Cardiac septum (tissue), 1 donor: ENCODE measurements around the gene SERPINH1. TPM values are rescaled to one million over a fixed set of nuclear protein-coding genes. Genes with fewer than 3 reads are reported as not detected.

Experiments
- DNase-seq: peaks from one replicate; pipeline ENCODE4 v3.0.0-alpha.2; 2020; ENCODE audit warnings: low spot score
- intact Hi-C: fragments of 100-400 bp; cut with DNase I; formaldehyde crosslinking; loops from one replicate; pipeline ENCODE4 v1.14.0; 2022
- total RNA-seq: library from RNA; stranded (reverse); fragmentation: NEBNext Ultra II Directional; extraction: Animal tissue kit (Norgen Biotek cat#: 25700); gene quantifications from one replicate; pipeline ENCODE4 v1.2.1, GENCODE V29; 2021
- donor health status: DM: no; HTN: no; CAD: no.

The SERPINH1 gene
- total RNA-seq, 1 donor from 2014 or later: 133 TPM

DNA sequence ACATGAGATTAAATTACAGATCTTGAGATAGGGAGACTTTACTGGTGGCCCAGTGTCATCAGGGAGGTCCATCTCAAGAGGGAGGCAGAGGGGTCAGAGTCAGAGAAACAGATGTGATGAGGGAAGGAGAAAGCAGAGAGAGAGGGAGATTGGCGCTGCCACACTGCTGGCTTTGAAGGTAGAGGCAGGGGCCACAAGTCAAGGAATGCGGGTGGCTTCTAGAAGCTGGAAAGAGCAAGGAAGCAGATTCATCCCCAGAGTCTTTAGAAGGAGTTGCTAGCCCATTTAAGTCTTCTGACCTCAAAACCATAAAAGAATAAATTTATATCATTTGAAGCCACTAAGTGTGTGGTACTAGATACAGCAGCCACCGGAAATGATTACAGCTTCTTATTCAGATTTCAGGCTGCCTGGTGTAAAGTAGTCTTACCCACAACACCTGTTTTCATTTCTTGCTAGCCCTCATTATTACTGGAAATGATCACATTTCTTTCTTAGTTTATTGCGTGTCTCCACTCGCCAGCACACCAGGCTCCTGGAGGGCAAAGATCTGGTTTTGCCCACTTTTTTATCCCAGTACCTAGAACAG lies 12.6 kb upstream of the SERPINH1 start:
- intact Hi-C loops: loop anchor here (5.0 to 10.0 kb wide), 2 partner anchors 158 to 315 kb away; no protein-coding TSS in a partner anchor
- no peak for DNase-seq

DNA sequence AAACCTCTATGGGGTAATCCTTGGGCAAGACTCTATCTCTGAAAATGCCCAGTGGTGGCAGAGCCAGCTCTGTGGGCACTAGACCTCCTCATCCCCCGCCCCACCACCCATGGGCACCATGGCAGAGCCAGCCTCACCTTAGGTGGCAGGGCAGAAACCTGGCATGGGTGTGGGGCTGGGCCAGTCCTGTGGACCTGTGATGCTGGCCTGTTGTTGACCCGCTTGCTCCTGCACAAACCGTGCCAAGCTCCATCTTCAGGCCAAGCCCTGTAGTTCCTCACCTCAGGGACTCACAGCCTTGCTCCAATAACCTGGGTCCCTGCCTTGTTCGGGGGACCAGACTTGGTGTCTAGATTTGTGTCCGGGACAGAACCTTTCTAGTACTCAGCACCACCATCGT lies 8.9 kb upstream of the SERPINH1 start:
- DNase-seq: no peak
- intact Hi-C loops: no loop called here

DNA sequence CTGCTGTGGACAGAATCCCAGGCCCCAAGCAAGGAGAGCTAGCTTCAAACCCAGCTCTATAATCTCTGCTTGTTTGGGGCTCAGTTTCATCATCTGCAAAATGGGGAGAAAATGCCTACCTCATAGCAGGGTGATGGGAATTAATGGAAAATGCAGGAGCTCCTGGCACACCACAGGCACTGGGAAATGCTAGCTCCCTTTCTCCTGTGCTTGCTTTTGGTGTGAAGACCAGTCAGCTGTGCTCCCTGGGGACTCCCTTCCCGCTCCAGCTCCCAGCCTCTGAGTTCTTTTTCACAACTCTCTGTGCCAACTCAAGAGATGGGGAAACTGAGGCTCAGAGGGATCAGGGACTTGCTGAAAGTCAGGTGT lies 8.2 kb upstream of the SERPINH1 start:
- intact Hi-C loops: no loop called here
- no peak for DNase-seq

DNA sequence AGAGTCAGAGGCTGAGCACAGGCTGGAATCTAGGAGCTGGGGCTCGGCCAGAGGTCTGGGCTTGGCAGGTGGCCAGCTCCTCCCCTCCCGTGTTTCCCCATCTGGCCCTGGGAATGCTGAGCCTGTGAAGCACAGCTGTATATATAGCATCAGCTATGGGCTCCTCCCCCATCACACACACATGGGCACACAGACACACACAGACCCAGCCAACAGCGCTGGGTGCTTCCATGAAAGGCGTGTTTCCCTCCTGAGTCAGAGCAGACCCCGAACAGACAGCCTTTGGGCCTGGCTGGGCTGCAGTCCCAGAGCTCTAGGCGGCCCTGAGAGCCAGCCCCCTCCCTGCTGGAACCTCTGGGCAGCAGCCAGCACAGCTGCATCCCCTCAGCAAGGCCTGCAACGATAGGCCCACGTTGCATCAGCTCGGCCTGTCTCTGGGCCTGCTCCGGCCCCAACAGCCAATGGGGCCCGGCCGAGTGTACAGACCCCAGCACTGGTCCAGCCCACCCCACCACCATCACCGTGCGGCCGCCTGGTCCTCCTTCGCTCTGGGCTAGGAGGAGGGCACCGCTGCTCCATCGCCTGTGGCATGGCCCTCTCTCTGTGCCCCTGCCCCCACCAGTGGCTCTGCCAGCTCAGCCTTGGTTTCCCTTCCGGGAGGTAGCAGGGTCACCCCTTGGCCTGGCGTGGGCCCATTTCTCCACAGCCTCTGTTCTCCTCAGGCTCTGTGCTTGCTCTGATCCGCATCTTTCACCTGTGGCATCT lies 7.6 kb upstream of the SERPINH1 start:
- intact Hi-C loops: no loop called here

DNA sequence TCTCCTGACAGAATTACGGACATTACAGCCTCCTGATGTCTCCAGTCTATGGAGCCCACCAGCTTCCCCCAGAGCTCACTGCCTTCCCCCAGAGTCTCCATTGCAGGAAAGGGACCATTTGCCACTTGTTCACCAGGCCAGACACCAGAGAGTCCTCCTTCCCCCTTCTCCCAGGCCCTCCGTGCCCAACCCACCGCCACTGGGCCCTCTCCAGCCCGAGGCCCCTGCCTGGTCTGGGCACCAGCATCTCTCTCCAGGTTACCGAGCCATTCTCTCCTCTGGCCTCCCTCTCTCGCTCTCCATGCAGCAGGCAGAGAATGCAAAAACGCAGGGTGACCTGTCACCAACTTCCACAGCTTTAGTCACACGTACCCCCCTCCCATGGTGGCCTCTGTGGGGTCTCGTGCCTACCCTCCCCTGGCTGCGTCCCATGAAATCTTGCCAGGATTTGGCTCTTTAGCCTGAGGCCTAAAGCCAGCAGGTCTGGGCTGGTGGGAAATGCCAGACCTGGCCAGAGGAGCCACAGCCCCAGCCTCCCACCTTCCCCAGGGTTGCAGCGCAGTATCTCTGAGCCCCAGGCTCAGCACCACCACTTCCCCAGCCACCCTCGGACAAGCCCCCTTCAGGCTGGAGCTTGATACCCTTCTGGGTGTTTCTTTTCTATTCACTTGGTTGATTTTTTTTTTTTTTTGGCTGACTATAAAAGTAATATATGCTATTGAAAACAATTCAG lies 6.8 kb upstream of the SERPINH1 start:
- DNase-seq: no peak
- intact Hi-C loops: no loop called here

More for the DNA sequence above, 7.6 kb upstream of the SERPINH1 start:
- peak; percentile 96 for DNase-seq

DNA sequence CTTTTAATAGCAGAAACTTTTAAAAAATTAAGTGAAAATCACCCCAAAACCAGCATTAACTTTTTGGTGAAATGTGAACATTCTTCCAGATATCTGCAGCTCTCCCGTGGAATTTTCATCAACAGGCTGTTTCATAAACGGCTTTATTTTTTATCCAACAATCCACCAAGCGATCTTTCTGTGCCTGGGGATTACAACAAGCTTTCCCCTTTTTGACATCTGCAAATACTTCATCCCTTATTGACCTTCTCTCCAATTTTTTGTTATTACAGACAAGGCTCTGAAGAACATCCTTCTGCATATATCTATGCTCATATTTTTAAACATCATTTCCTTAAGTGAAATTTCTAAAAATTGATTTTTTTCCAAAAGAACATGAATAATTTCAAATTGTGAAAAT lies 5.8 kb upstream of the SERPINH1 start:
- DNase-seq: no peak
- intact Hi-C loops: no loop called here

DNA sequence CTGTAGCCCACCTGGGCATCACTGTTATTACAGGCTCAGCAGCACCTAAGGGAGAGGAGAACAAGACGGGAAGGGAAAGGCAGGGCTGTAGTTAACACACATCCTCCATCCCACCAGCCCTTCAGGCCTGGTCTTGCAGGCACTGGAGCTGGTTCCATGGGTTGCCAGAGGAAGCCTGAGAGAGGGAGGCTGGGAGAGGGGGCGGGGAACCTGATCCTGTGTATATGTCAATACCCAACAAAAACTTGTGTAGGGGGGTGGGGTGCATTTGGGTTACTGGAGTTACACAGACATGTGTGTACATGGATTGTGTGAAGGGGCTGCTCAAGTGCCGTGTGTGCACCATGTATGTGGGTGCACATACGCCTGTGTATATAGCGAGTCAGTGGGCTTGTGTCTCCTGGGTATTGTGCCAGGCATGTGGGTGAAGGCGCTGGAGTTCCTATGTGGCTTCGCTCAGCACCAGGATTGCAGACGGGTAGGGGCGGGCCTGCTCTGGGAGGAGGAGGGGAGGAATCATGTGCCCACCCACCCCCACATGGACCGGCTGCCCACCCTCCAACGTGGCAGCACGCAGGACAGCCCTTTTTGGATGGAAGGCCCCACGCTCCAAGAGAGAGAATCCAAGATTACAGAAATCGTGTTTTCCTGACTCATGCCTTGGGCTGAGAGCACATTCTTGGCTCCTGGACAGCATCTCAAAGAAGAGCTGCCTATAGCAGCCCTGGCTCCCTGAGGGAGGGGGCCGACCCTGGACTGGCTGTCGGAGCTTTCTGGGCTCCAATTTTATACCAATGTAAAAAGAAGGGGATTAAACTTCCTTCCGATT lies 4.2 kb upstream of the SERPINH1 start:
- DNase-seq: peak; percentile 82

DNA sequence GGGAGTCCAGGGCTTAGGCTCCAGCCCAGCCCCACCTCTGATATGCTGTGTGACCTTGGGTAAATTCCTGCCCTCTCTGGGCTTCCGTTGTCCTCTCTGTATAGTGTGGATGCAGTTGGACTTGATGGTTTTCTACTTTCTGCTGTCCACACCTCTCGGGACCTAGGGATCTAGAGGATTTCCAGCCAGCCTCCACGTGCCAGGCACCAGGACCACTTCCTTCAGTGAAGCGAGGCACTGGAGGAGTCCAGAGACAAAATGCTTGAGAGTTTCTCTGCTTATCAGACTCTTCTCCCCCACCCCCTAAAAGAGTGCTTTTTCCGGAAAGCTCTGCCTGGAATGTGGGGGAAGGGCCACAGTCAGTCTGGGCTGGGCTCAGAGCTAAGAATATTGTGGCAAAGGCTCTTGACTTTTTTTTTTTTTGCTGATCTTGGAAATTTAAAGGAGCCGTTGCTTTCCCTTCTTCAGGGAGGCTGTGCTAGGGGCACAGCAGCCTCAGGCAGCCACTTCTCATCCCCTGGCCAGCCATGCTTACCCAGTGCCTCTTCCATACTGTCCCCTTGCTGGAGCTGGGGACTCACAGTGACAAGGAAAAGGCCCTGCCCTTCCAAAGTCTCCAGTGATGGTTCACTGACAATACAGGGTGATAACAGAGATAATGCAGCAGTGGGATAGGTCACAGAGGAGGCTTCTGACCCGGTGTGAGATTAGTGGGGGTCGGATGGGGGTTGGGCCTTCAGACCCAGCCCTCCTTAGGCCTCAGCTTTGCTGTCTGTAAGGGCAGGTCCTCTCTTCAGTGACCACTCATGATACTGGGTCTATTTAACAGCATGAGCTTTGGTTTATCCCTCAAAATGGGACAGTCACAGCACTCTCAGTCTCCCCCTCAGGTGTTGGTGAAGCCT lies 2.9 kb upstream of the SERPINH1 start:
- intact Hi-C loops: no loop called here
- peak; percentile 87 for DNase-seq

More for the DNA sequence above, 4.2 kb upstream of the SERPINH1 start:
- intact Hi-C loops: no loop called here

DNA sequence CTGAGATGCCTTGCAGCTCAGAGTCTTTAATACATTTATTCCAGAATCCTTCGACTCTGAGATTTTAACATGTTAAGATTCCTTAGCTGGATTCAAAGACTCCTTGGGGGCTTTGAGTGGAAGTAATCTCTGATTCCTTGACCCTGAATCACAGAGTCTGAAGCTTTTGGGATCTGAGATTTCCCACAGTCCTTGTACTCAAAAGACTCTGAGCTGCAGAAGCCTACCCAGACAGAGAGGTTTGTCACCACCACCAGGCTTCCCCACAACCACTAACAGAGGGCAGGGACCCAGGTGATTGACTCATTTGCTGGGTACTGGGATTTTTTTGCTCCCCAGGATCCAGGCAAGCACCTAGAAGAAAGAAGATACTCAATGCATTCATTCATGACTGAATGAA lies 1.4 kb upstream of the SERPINH1 start:
- intact Hi-C loops: no loop called here
- no peak for DNase-seq

DNA sequence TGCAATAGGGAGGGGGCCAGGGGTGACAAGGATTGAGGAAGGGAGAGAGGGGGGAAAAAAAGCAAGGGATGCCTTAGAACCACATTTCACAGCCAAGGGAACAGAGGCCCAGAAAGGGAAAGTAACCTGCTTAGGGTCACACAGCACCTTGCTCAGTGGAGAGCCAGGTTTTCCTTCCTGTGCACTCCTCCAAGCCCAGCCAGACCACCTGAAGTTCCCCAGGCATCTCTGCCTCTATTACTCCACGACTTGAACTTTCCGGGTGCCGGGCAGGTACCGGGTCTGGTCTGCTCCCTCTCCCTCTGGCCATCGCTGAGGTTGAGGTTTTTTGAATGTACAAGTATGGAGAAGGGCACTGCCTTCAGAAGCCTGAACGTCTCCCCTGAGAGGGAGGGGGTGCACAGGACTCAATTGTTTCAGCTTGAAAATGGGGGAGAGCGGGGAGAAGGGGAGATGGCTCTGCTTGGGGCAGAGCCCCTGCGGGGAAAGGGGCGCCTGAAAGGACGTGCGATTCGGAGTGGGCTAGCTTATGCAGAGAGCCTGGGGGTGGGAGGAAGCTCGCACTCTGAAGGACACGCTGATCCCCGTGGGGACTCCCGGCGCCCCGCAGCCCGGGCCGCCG lies 516 bp upstream of the SERPINH1 start:
- intact Hi-C loops: no loop called here
- DNase-seq: no peak

DNA sequence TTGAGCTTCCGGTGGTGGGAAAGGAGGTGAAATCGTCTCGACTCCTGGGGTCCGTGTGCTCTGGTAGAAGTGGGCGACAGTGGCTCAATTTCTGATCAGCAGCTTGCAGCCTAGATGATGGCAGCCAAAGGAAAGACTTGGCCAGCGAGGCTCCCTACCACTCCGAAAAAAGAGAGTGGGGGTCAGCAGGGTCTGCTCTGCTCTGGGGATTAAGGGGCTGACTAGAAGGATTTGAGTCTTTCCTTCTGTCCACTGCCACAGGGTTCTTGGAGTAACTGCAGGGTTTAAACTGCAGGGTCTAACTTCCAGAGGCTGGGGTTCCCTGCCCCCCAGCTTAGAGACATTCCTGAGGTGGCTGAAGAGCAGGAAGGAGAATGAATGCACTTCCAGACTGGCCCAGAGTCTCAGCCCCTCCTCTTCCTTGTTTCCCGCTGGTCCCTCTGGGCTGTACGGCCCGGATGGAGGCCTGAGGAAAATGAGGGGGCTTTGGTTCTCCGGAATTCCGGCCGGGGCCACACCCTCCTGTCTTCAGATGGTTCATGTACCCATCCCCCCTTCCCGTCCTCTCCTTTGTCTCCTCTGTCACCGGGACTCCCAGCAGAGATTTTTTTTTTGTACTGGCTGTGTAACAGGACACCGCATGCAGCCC lies 907 bp downstream of the SERPINH1 start:
- intact Hi-C loops: no loop called here
- DNase-seq: no peak

DNA sequence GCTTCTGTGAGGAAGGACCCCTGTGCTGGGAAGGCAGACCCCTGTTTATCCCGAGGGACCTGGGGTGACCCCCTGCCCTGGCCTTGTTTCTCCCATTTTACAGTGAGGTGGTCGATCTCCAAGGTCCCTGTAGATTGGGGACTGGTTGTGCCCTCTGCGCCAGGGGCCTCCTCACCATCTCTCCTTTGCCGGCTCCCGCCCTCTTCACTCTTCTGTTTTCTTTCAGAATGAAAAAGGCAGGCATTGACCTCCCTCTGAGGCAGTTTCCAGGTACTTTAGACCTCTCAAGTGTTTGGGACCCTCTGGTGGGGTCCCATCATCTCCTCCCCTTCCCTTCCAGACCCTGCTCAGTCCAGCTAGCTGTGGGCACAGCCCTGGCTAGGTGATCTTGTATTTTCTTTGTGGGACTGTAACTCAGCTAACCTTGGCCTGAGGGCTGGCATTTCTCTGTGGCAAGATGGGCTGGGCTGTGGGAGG lies 1.5 kb downstream of the SERPINH1 start:
- no peak for DNase-seq
- intact Hi-C loops: no loop called here

DNA sequence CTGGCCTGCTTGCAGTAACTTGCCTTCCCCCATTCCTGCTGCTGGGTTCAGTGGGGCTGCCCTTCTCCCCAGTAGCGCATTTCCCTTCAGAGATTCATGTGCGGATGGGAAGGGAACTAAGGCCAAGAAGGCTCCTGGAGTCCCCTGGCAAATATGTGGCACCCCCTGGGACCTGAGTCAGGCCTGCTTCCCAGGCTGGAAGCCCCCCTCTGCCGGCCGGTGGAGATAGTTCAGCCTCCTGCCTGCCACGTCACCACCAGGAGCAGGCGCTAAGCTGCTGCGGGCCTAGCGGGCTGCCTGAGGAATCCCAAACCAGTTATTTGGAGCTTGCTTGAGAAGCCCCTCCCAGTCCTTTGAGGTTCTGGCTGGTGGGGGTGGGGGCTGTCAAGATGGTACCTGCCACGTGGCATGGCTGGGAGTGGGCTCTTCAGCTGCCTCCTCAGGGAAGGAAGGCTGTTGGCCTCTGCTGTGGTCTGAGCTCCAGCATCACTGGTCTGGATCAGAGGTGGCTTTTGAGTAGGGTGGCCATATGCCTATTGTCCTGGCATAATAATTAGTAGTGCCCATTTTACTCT lies 2.0 kb downstream of the SERPINH1 start:
- DNase-seq: no peak

DNA sequence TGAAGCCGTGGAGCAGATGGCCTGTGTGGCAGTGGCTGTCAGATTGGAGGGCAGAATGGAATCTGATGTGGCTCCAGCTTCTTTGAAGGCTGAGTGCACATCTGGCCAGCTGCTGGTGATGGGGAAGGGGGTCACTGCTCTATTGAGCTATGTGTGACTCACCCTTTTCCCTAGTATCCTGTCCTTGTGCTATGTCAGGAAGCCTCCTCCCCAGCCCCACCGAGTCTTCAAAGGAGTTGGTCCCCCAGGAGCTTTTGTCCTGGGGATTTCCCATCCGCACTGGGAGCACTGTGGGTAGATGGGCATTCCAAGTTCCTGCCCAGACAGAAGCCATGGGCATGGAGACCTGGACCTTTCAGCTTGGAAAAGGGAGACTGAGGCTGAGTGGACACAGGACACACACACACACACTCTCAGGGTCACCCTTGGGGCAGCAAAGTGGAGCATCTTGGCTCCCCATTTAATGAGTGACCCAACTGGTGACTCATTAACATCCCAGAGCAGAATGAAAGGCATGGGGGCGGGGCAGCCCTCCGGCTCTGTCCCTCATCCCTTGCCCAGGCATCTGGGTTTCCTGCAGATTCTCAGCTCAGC lies 3.3 kb downstream of the SERPINH1 start:
- intact Hi-C loops: loop anchor here (2.0 kb wide), 1 partner anchor 17 kb away; no protein-coding TSS in a partner anchor
- DNase-seq: no peak

More for the DNA sequence above, 2.0 kb downstream of the SERPINH1 start:
- intact Hi-C loops: loop anchor here (2.0 kb wide), 1 partner anchor 19 kb away; no protein-coding TSS in a partner anchor

DNA sequence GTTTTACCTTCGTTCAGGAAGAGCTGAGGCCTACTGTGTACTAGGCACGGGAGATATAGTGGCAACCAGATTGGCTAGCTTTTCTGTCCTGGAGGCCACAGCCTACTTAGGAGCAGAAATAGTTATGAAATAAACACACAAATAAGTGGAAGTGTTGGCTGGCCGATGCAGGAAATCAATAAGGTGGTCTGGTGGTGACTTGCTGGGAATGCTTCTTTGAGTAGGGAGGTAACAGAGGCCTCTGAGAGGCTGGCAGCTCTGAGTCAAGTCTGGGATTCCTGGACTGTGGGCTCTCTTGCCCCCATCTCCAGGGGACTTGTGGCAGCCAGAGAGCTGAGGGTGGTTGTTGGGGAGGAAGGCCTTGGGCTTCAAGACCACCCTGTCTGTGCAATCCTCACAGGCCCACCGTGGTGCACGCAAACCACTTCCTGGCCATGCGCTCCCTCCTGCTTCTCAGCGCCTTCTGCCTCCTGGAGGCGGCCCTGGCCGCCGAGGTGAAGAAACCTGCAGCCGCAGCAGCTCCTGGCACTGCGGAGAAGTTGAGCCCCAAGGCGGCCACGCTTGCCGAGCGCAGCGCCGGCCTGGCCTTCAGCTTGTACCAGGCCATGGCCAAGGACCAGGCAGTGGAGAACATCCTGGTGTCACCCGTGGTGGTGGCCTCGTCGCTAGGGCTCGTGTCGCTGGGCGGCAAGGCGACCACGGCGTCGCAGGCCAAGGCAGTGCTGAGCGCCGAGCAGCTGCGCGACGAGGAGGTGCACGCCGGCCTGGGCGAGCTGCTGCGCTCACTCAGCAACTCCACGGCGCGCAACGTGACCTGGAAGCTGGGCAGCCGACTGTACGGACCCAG lies 4.1 kb downstream of the SERPINH1 start:
- intact Hi-C loops: loop anchor here (2.0 kb wide), 1 partner anchor 17 kb away; no protein-coding TSS in a partner anchor

DNA sequence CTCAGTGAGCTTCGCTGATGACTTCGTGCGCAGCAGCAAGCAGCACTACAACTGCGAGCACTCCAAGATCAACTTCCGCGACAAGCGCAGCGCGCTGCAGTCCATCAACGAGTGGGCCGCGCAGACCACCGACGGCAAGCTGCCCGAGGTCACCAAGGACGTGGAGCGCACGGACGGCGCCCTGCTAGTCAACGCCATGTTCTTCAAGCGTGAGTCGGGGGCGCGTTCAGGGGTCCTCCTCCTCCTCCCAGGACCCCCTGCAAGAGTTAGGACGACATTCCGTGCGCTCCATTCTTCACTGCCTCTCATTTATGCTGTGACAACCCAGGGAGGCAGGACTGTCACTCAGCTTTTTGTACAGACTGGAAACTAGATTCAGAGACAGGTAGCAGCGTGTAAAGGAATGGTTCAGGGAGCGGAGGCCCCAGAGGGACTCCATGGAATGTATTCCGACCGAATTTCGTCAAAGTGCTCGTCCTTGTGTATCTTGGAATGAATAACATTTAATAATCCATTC lies 4.8 kb downstream of the SERPINH1 start:
- DNase-seq: no peak
- intact Hi-C loops: no loop called here

More for the DNA sequence above, 4.1 kb downstream of the SERPINH1 start:
- no peak for DNase-seq
